Measurements from ENCODE around the gene MYPN.

Gene MYPN

GRCh38 chr10:68233046-68233445 is 123.8 kb downstream of the MYPN start:
- no peak for TF ChIP-seq EZH2 (IDR thresholded peaks at IDR 0.05; ENCODE audit: borderline replicate concordance, low read length)
- TF ChIP-seq CTCF (IDR thresholded peaks at IDR 0.05; ENCODE audit: low read length): no peak
- Histone ChIP-seq H3K9ac (ENCODE audit: low read length) (no peak overlapping the region), H3K9me2 (ENCODE audit: low read depth, low read length) (no peaks in the 10 kb centered on the region), H3K4me3 (ENCODE audit: low read depth, low read length, poor library complexity, severe bottlenecking) (no peak overlapping the region), H3K27me3 (ENCODE audit: insufficient read depth, low read length) (no peaks in the 10 kb centered on the region), H3K36me3 (ENCODE audit: insufficient read depth, low read length) (no peaks in the 10 kb centered on the region), H3K4me1 (ENCODE audit: insufficient read depth, low read length, severe bottlenecking) (peaks cover 39% of the 10 kb centered on the region), H3K9me3 (ENCODE audit: low read length) (no peaks in the 10 kb centered on the region), H3K79me2 (ENCODE audit: insufficient read depth, low read length) (no peaks in the 10 kb centered on the region), H3K4me2 (ENCODE audit: low read length) (no peak overlapping the region), H4K20me1 (ENCODE audit: insufficient read depth, low read length) (no peaks in the 10 kb centered on the region), H3K27ac (ENCODE audit: low read depth, low read length, poor library complexity, severe bottlenecking) (no peak overlapping the region), H3F3A (ENCODE audit: insufficient read depth, low read length) (no peaks in the 10 kb centered on the region), H2AFZ (ENCODE audit: low read length) (no peak overlapping the region)

DNA sequence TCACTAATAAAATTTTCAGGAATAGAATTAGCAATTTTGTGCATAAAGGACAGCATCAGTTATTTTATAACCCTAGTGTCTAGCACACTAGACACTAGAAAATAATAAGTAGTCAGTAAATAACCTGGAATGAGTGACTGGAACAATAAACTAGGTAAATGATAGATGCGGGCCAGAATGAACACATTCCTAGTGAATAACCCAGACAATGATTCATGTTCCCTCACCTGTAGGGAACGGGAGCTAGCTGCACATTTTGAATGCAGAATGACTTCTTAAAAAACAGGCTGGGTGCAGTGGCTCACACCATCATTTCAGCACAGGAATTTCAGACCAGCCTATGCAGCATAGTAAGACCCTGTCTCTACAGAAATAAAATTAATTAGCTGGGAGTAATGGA is 125.8 kb downstream of the MYPN start:
- no peaks in the 10 kb centered on the region for H3K9me2 ChIP-seq (ENCODE audit: low read depth, low read length)
- H3K4me2 ChIP-seq (ENCODE audit: low read length): no peak overlapping the region
- TF ChIP-seq CTCF (IDR thresholded peaks at IDR 0.05; ENCODE audit: low read length) (no peak), EZH2 (IDR thresholded peaks at IDR 0.05; ENCODE audit: borderline replicate concordance, low read length) (no peak)
- H3K27me3 ChIP-seq (ENCODE audit: insufficient read depth, low read length): no peaks in the 10 kb centered on the region
- H3K9me3 ChIP-seq (ENCODE audit: low read length): no peaks in the 10 kb centered on the region
- H3K27ac ChIP-seq (ENCODE audit: low read depth, low read length, poor library complexity, severe bottlenecking): no peak overlapping the region
- H3F3A ChIP-seq (ENCODE audit: insufficient read depth, low read length): no peaks in the 10 kb centered on the region
- H4K20me1 ChIP-seq (ENCODE audit: insufficient read depth, low read length): no peaks in the 10 kb centered on the region
- H3K4me3 ChIP-seq (ENCODE audit: low read depth, low read length, poor library complexity, severe bottlenecking): no peak overlapping the region
- no peaks in the 10 kb centered on the region for H3K79me2 ChIP-seq (ENCODE audit: insufficient read depth, low read length)
- peaks cover 38% of the 10 kb centered on the region for H3K4me1 ChIP-seq (ENCODE audit: insufficient read depth, low read length, severe bottlenecking)
- H3K36me3 ChIP-seq (ENCODE audit: insufficient read depth, low read length): no peaks in the 10 kb centered on the region
- no peak overlapping the region for H2AFZ ChIP-seq (ENCODE audit: low read length)
- no peak overlapping the region for H3K9ac ChIP-seq (ENCODE audit: low read length)

- no peaks in the 10 kb centered on the region for H3F3A ChIP-seq (ENCODE audit: insufficient read depth, low read length)
- H3K36me3 ChIP-seq (ENCODE audit: insufficient read depth, low read length): no peaks in the 10 kb centered on the region
- H4K20me1 ChIP-seq (ENCODE audit: insufficient read depth, low read length): no peaks in the 10 kb centered on the region
- TF ChIP-seq CTCF (IDR thresholded peaks at IDR 0.05; ENCODE audit: low read length): no peak
- no peak for TF ChIP-seq EZH2 (IDR thresholded peaks at IDR 0.05; ENCODE audit: borderline replicate concordance, low read length)
- no peak overlapping the region for H3K4me2 ChIP-seq (ENCODE audit: low read length)
- no peaks in the 10 kb centered on the region for H3K9me2 ChIP-seq (ENCODE audit: low read depth, low read length)
- no peaks in the 10 kb centered on the region for H3K9me3 ChIP-seq (ENCODE audit: low read length)
- peaks cover 34% of the 10 kb centered on the region for H3K4me1 ChIP-seq (ENCODE audit: insufficient read depth, low read length, severe bottlenecking)
- H3K79me2 ChIP-seq (ENCODE audit: insufficient read depth, low read length): no peaks in the 10 kb centered on the region
- H3K27ac ChIP-seq (ENCODE audit: low read depth, low read length, poor library complexity, severe bottlenecking): no peak overlapping the region
- H3K9ac ChIP-seq (ENCODE audit: low read length): no peak overlapping the region
- no peaks in the 10 kb centered on the region for H3K27me3 ChIP-seq (ENCODE audit: insufficient read depth, low read length)
- no peak overlapping the region for H2AFZ ChIP-seq (ENCODE audit: low read length)
- no peak overlapping the region for H3K4me3 ChIP-seq (ENCODE audit: low read depth, low read length, poor library complexity, severe bottlenecking)
Measured at GRCh38 chr10:68235581-68235980, 126.3 kb downstream of the MYPN start.

Measured in OCI-LY1 (cell line).